ENCODE measurements around the gene TPRX1.
"Not testable (repeated sequence)": the region's sequence is repeated elsewhere in the genome, so short reads cannot be mapped to it uniquely, and the experiment has no call there.

- TF ChIP-seq, protein P1, sequence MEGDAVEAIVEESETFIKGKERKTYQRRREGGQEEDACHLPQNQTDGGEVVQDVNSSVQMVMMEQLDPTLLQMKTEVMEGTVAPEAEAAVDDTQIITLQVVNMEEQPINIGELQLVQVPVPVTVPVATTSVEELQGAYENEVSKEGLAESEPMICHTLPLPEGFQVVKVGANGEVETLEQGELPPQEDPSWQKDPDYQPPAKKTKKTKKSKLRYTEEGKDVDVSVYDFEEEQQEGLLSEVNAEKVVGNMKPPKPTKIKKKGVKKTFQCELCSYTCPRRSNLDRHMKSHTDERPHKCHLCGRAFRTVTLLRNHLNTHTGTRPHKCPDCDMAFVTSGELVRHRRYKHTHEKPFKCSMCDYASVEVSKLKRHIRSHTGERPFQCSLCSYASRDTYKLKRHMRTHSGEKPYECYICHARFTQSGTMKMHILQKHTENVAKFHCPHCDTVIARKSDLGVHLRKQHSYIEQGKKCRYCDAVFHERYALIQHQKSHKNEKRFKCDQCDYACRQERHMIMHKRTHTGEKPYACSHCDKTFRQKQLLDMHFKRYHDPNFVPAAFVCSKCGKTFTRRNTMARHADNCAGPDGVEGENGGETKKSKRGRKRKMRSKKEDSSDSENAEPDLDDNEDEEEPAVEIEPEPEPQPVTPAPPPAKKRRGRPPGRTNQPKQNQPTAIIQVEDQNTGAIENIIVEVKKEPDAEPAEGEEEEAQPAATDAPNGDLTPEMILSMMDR (IDR thresholded peaks at IDR 0.05; ENCODE audit: extremely low read depth in 1 of 2, insufficient read depth in 1 of 2, low read depth in 1 of 2, low read length in 2 of 2) = not testable (repeated sequence)
- not testable (repeated sequence) for TF ChIP-seq FOS (IDR thresholded peaks at IDR 0.05; ENCODE audit: borderline replicate concordance, insufficient read depth, low read length); POLR2AphosphoS5 (IDR thresholded peaks at IDR 0.05; ENCODE audit: insufficient read depth, low read depth, low read length); POLR2A (IDR thresholded peaks at IDR 0.05; ENCODE audit: low read depth, low read length); EZH2 (IDR thresholded peaks at IDR 0.05; ENCODE audit: borderline replicate concordance, low read depth, low read length, severe bottlenecking); JUN (IDR thresholded peaks at IDR 0.05; ENCODE audit: borderline replicate concordance, insufficient read depth, insufficient read length, low read depth); MAX (IDR thresholded peaks at IDR 0.05; ENCODE audit: insufficient read depth, insufficient read length); GATA2 (IDR thresholded peaks at IDR 0.05; ENCODE audit: insufficient read depth, insufficient read length, low read depth, low read length); MYC (IDR thresholded peaks at IDR 0.05; ENCODE audit: low read depth, low read length)
Measured at GRCh38 chr19:47789811-47790210, 14.5 kb downstream of the TPRX1 start.

Data from endothelial cell of umbilical vein (primary cell).